Measurements from ENCODE around the gene SVIP.

SVIP gene

DNA sequence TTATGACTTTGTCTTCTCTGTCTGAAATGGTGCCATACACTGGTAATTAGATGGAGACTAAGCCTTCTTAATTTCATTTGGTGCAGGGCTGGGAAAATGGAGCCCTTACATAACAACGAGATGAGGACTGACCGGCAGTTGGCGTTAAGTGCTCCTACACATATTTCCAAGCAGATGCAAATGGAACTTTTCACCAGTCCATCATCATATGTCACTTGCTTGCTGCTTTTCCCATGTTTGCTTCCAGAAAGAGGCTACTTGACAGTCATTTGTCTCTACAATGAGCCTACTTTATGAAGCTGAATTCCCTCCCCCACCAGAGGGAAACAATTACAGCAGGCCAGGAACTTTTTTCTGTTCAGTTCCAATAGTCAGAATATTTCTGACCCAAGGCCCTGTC, 32.6 kb downstream of the SVIP start:
- no peak for DNase-seq
- intact Hi-C loops (cut with DNase I) = no loop called here

DNA sequence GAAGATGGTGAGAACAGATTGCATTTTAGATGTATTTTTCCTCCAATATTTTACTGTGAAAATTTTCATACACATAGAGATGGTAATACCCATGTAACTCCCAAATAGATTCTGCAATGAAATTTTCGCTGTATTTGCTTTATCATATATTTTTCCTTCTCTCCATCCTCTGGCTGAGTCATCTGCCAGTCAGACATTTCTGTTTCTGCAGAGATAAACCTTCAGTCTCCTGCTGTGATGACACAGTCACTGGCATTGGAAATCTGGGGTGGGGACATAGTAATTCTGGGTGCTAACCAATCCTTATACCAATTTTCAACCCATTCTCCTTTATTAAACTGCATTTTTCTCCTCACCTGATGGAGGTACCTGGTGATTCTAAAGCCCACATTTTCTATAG, 33.7 kb downstream of the SVIP start:
- intact Hi-C loops (cut with DNase I) = no loop called here
- DNase-seq = no peak

DNA sequence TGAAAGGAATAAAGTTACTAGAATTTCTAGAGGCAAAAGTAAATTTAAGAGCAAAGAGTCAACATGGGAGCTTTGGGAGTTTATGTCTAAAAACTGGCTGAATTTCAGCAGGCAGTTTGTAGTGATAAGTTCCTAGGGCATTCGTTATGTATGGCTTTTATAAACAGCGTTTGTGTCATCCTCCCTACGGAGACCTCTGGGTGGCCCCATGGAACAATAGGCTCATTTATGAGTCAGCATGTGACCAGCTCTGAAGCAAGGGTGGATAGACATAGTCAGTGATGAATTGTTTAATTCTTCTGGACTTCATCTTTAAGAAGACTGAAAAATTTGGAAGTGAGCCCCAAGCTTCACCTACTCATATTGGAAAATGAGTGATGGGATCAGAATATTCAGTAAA, 37.1 kb downstream of the SVIP start:
- peak in 8 of 10 donors; percentile 13 to 90 (median 60) for DNase-seq
- intact Hi-C loops (cut with DNase I) = loop anchor here (5.0 kb wide), 1 partner anchor 35 kb away; the partner anchor contains the start of gene SVIP

DNA sequence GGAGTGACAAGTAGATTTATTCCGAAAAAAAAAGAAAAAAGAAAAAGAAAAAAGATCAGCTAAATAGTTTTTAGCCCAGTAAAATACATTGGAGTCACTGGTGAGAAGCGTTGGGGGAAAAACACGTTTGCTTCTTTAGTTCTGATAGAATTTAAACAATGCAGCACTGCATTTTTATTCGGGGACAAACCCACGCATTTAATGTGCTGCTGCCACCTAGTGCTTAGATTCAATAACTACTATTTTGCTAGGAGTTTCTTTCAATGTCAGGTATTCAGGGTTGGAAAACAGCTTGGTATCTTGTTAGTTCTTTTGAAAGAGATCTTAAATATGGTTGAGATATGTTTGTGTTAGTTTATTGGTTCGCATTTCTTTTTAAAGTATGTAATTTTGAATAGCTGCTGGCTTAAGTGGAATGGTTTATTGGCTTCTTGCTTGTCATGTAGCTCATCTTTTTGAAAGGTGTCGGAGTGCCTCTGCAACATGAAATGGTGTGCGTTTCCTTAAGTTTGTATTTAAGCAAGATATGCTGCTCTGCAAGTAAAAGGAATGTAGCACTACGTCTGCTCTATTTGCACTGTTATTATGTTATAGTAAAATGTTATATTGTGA, 41.9 kb downstream of the SVIP start:
- DNase-seq = peak in 2 of 10 donors; percentile 11 to 38
- intact Hi-C loops (cut with DNase I) = loop anchor here (2.0 to 5.0 kb wide), 3 partner anchors 115 to 453 kb away; partner anchors contain the start of gene FANCF

DNA sequence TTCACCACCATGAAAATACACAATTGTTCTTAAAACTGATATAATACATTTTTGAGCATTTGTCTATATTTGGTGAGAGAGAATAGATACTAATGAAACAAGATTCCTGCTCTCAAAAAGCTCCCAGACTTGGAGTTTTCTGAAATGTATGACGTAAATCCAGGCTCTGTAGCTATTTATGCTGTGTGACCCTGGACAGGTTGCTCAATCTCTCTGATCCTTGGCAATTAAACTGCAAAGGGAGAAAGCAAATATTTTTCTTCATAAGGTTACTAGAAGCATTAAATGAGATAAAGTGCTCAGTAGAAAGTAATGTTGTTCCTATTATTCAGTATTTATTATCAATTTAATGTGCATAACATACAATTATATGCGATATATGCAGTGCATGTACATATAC, 42.5 kb downstream of the SVIP start:
- no peak for DNase-seq
- intact Hi-C loops (cut with DNase I) = loop anchor here (2.0 to 5.0 kb wide), 3 partner anchors 115 to 452 kb away; partner anchors contain the start of gene FANCF

DNA sequence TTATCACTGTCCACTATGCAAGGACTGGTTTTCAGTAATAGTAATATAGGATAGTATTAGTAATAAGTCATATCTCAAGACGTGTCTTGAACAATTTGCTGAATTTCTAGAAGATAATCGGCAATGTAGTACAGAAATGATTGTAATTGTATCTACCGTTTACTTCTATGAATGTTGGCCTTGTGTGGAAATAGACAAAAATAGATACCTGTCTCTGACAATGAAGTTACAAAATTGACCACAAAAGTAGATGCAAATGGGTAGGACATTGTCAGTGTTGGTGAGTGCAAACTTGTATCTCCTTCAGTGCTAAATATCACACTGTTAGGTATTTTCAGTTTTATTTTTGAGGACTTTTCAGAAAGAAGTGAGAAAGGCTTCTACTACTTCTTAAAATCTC, 43.1 kb downstream of the SVIP start:
- intact Hi-C loops (cut with DNase I) = loop anchor here (2.0 to 5.0 kb wide), 3 partner anchors 114 to 452 kb away; partner anchors contain the start of gene FANCF
- no peak for DNase-seq

DNA sequence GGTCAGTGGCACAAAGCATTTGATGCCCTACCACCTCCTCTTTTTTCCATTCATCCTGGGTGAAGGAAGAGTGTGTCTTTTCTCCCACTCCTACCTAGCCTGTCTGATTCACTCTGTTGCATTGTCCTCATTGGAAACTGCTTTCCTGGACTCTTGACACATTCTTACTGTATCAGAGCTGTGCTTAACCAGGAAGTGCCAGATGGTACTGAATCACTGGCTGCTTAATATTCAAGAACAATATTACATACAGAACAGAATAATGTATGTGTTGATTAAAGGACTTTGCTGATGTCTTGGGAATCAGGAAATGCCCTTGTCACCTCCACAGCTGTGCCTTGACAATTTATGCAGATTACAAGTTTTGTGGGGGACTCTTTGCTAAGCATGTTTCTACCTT, 44.4 kb downstream of the SVIP start:
- intact Hi-C loops (cut with DNase I) = loop anchor here (5.0 kb wide), 2 partner anchors 113 to 158 kb away; partner anchors contain the start of gene FANCF
- no peak for DNase-seq

DNA sequence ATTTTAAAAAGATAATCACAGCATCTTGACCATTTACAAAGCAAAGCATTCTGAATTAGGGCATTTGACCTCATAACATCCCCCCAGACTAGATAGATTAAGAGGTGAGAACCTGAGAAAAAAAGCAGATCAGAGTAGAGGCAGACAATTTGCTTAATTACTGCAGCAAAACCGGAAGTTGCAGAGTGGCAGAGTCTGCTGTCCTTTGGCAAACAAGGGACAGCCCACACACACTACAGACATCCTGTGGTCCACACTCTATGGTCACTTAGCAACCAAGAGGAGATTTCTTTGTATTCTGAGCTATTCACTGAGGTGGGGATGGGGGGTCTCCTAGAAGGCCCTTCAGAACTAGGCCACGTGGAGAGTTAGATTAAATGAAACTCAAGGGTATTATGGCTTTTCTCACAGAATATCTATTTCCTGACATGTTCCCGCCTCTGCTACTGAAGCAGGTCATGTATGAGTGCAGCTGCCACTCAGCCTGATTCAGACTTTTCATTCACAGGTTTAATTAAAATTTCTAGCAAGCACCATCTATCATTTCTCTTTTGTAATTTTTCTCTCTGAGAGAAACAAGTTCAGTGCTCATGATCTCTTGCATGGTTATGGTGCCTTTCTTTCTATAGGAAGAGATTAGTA, 48.5 kb downstream of the SVIP start:
- intact Hi-C loops (cut with DNase I) = no loop called here
- DNase-seq = no peak

DNA sequence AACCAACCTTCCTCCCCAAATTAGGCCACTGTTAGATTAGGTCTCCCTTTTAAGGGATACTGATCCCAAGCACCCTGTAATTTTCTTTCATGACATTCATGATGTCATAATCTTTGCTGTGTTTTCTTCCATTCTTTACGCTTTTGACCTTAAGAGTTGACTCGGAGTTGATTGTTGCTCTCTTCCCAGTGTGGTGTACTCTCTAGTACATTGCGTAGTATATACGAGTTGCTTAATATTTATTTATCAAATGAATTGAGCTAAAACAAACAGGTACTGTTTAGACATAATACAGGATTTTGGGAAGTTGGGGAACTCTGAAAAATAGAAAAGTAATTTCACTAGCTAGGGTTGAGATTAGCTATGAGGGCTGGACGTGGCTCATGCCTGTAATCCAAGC, 49.8 kb downstream of the SVIP start:
- DNase-seq = no peak
- intact Hi-C loops (cut with DNase I) = no loop called here

DNA sequence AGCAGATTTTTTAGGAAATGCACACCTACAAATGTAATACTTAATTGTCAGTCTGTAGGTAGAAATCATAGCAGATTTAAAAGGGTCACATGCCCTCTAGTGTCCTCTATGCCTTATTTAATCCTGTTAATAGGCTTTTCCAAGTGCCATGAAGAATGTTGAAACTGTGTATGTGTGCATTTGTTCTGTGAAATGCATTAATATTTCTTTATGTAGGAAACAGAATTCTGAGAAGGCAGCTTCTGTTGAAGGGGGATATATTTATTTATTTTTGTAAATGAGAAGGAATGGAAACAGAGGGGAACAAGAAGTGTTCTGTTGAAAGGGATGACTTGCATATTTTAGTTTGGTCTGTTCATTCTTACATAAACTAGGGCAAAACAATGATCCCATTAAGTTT, 51.0 kb downstream of the SVIP start:
- DNase-seq = no peak

DNA sequence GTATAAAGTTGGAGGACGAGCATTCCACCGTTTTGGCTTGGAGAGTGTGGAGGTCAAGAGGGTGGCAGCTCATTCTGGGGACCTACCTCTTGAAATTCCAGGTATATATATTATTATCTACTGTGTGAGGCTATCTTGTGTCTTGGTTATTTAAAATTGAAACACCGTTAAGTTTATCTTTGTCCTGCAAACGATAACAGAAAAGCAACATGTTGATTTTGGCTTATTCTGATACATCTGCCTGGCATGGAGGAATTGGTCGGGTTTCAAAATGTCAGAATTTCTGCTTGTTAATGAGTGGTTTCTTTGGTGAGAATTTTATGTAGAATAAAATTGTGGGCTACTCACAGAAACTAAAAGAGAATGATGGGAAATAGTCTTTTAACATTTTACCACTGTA, 54.4 kb downstream of the SVIP start:
- DNase-seq = no peak

More for the DNA sequence above, 51.0 kb downstream of the SVIP start:
- intact Hi-C loops (cut with DNase I) = no loop called here

DNA sequence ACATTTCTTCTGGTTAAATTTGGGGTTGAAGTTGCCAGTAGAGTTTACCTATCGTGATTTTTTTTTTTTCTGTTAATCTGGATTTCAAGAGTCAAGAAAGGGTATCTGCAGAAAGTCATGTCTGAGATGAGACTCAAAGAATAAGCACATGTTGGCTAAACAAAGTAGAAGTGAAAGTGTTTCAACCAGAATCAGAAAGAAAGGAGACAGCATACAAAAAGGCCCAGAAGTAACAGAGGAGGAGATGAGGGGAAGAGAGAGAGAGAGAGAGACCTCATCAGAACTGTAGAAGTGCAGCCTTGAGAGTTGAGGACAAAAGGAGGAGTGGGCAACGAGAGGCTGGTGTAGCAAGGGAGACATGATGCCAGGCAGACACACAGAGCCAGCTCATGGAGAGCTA, 54.9 kb downstream of the SVIP start:
- intact Hi-C loops (cut with DNase I) = no loop called here
- DNase-seq = no peak

More for the DNA sequence above, 54.4 kb downstream of the SVIP start:
- intact Hi-C loops (cut with DNase I) = no loop called here

DNA sequence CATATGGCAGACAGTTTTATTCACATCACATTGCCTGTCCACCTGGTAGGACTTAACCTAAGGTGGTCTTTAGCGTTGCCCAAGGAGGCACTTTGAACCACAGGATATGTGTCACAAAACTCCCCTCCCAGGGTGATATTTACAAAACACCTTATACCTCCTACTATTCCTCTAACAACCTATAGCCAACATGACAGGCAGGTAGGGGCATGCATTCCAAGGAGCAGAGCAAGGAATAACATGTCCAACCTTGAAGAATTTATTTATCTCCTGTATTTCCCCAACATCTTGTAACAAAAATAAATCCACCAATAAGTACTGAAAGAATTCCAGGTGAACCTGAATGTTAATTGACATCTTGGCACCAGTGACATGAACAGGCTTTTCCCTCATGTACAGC, 60.5 kb downstream of the SVIP start:
- DNase-seq = no peak
- intact Hi-C loops (cut with DNase I) = no loop called here
